AG08396 (cell line): ENCODE measurements around the gene FNDC11.
"Not testable (repeated sequence)": the region's sequence is repeated elsewhere in the genome, so short reads cannot be mapped to it uniquely, and the experiment has no call there.

Experiments used
- DNase-seq: peaks from one replicate; pipeline ENCODE4 v3.0.0; 2012; ENCODE audit warnings: low spot score, mixed read lengths

The FNDC11 gene

GRCh38 chr20:63567386-63568169 lies 13.6 kb downstream of the FNDC11 start:
- no peak for DNase-seq

- no peak for DNase-seq
Measured at GRCh38 chr20:63568170-63568981, 14.4 kb downstream of the FNDC11 start.

GRCh38 chr20:63568986-63569949 lies 15.3 kb downstream of the FNDC11 start:
- no peak for DNase-seq

- DNase-seq = no peak
Measured at GRCh38 chr20:63570281-63571086, 16.5 kb downstream of the FNDC11 start.

- not testable (repeated sequence) for DNase-seq
Measured at GRCh38 chr20:63571087-63571478, 17.1 kb downstream of the FNDC11 start.

GRCh38 chr20:63572071-63572787 lies 18.3 kb downstream of the FNDC11 start:
- no peak for DNase-seq

GRCh38 chr20:63572788-63573646 lies 19.1 kb downstream of the FNDC11 start:
- no peak for DNase-seq

GRCh38 chr20:63573647-63574131 lies 19.7 kb downstream of the FNDC11 start:
- DNase-seq = peak; percentile 51

- peak; percentile 93 for DNase-seq
Measured at GRCh38 chr20:63574156-63574828, 20.3 kb downstream of the FNDC11 start, which contains the start of gene HELZ2. HELZ2 (minus strand) TSS chr20:63574239; CDS start chr20:63572385, 1,854 bp downstream.

GRCh38 chr20:63574829-63575743 lies 21.1 kb downstream of the FNDC11 start:
- no peak for DNase-seq

- DNase-seq = no peak
Measured at GRCh38 chr20:63576311-63576710, 22.4 kb downstream of the FNDC11 start.

- no peak for DNase-seq
Measured at GRCh38 chr20:63577317-63577894, 23.4 kb downstream of the FNDC11 start.

GRCh38 chr20:63578224-63579016 lies 24.5 kb downstream of the FNDC11 start:
- no peak for DNase-seq

GRCh38 chr20:63579017-63579694 lies 25.2 kb downstream of the FNDC11 start:
- DNase-seq = no peak

- no peak for DNase-seq
Measured at GRCh38 chr20:63580796-63581461, 27.0 kb downstream of the FNDC11 start.
